LNCAP (cell line): ENCODE measurements around the gene GALNT18.

ENCODE experiments used
- TF ChIP-seq, protein P1 (sequence below): fragments of 450-650 bp; IDR thresholded peaks from 2 replicates; pipeline ENCODE4 v1.5.1; 2017; ENCODE audit warnings: mild to moderate bottlenecking

The GALNT18 gene

DNA sequence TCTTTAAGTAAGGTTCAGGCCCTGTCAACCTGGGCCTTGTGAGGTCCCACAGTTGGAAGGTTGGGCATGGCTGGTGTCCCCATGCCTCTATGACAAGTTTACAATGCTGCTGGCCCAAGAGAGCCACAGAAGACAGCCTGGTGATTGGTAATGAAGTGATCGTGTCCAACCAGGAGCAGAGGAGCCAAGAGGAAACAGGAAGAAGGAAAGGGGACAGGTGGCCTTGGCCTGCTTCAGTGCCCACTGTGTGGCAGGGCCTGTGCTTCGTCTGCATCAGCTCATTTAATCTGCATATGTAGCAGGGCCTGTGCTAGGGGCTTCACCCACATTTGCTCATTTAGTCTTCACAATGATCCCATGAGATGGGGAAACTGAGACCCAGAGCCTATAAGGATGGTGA lies 226.7 kb downstream of the GALNT18 start:
- TF ChIP-seq, protein P1, sequence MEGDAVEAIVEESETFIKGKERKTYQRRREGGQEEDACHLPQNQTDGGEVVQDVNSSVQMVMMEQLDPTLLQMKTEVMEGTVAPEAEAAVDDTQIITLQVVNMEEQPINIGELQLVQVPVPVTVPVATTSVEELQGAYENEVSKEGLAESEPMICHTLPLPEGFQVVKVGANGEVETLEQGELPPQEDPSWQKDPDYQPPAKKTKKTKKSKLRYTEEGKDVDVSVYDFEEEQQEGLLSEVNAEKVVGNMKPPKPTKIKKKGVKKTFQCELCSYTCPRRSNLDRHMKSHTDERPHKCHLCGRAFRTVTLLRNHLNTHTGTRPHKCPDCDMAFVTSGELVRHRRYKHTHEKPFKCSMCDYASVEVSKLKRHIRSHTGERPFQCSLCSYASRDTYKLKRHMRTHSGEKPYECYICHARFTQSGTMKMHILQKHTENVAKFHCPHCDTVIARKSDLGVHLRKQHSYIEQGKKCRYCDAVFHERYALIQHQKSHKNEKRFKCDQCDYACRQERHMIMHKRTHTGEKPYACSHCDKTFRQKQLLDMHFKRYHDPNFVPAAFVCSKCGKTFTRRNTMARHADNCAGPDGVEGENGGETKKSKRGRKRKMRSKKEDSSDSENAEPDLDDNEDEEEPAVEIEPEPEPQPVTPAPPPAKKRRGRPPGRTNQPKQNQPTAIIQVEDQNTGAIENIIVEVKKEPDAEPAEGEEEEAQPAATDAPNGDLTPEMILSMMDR: no peak

DNA sequence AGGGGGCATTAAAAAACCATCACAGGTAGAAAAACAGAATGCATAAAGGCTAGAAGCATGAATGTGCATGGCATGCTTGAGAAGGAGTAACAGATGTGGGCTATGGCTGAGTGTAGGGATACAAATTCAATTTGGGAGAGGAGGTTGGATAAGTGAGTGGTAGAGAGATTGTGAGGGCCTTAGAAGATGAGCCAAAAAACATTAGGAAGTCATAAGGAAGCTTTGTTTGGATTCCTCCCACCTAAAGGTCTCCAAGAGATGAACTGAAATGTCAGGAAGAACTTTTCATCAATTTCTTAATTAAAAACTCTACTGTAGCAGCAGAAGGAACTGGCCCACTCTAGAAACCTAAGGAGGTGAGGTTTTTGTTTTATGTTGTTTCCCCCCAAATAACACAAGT lies 227.6 kb downstream of the GALNT18 start:
- TF ChIP-seq, protein P1: no peak

DNA sequence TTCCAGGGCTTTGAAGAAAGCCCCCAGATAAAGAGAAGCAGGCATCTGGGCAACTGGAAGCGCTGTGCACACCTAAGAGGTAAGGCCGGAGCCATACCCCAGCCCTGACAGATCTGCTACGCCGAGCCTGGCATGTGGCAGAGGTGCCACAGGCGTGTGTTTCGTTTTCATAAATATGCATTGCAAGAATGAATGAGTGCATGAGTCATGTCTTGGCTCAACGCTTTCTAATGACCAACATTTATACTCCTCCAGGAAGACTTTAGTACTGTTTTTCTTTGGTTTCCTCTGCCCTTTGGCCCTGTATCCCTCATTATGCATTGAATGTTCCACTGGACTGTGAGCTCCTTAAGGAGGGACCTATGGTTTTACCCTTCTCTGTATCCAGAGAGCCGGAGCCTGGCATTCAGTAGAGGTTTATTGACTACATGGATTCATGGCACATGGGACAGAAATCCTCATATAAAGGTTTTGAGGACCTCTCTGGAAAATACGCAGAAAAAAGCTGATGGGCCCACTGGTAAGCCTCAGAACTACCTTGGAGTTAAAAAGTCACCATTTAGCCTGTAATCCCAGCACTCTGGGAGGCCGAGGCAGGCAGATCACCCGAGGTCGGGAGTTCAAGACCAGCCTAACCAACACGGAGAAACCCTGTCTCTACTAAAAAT lies 229.9 kb downstream of the GALNT18 start:
- TF ChIP-seq, protein P1: no peak

DNA sequence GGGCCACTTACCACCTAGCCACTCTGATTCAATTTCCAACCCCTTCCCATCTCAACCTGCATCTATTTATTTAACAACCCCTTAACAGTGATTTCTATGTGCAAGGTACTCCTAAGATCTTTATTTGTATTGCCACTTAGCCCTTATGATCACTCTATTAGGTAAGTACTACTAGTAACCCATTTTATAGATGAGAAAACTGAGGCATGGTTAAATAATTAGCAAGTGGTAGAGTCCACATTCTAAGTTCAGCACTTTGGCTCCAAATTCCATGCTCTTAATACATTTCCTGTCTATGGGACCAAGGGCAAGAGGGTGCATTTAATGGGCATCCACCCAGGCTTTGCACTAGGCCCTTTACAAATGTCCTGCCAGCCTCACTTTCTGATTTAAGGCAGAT lies 230.6 kb downstream of the GALNT18 start:
- TF ChIP-seq, protein P1: no peak

DNA sequence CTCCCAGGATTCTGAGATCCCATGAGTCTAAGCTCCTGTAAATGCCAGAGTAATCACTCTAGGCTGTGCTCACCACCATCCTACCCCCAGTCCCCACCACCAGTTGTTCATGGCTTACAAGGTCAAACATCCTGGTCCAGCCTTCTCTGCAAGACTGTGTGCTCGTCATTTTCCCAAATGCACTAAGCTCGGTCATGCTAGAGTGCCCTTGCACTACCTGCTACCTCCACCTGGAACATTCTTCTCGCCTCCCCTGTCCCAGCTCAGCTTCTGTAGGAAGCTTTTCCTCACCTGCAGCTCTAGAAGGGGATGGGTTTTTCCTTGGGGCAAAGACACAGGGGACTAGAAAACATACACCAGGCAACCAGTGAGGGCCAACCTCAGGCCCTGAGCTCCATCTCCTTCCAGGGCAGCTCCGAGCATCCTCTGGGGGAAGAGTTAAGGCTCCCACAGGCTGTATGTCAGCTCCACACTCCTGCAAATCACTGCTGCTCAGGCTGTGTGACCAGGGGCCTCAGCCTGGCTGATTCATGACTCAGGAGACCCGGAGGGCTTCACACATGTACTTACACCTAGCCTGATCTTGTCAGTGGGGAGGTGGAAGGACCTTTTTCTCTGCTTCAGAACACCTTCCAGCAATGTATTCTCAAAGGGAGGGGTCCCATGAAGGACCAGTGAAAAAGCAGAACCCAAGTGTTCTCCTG lies 231.6 kb downstream of the GALNT18 start:
- TF ChIP-seq, protein P1: no peak

DNA sequence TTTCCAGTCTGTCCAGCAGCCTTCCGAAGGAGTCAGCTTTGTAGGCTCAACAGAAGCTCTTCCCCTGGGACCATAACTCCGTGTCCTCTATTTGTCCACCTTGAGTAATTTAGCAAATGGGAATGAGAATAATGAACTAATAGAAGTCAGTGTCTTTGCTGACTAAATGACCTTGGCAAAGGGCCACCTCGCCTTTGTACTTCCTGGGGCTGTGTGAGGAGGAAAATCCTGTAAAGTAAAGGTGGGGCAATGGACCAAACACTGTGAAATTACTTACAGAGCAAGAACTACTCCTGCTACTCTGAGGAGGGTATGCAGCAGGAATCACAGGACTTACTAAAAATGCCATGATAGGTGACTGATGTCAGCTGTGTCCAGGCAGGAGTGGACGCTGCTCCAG lies 232.6 kb downstream of the GALNT18 start:
- TF ChIP-seq, protein P1: no peak

DNA sequence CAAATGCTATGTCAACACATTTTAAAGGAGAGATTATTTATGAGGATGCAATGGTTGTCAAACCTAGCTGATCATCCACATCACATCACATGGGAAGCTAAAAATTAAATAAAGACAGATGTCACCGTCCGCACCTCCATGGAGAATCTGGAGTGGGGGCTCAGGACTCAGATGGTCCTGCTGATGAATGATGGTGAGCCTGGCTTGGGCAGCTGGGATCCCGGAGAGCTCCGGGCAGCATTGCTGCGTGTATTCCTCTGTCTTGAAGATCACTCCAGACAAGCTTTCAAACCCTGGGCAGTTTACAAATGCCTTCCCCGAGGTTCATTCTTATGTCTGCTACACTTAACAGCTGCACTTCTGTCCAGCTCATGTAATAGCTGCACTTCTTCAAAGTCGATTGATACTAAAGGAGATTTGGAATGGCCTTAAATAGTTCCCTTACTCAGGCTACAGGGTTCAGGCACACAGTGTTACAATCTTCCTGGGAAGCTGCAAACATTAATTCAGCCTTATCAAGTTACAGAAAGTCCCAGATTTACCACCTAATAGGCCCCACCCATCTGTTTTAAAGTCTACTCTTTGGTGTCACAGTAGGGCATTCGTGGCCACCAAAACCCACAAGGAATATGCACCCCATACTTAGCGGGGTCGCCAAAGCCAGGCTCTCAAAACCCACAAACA lies 234.0 kb downstream of the GALNT18 start:
- TF ChIP-seq, protein P1: no peak
